GM10248 (cell line): Measurements from ENCODE around the gene ASB16.

Experiments used
- CTCF ChIA-PET: fragments of 300-600 bp; sonication (Branson Sonifier 250); formaldehyde crosslinking; extraction: SDS; loops from one replicate; lab custom pipeline; 2021; ENCODE audit warnings: antibody characterized with exemption; lab: Yijun Ruan, JAX
- POLR2A ChIA-PET: fragments of 350-650 bp; sonication (Branson Sonifier 250); formaldehyde crosslinking; extraction: SDS; loops from one replicate; lab custom pipeline; 2020; ENCODE audit warnings: antibody characterized with exemption; lab: Yijun Ruan, JAX
- DNase-seq: peaks from one replicate; pipeline ENCODE4 v3.0.0; 2012; ENCODE audit errors: extremely low spot score
- CTCF ChIP-seq: IDR thresholded peaks from 2 replicates; pipeline ENCODE4 v1.5.1; 2012; ENCODE audit warnings: mild to moderate bottlenecking, low read depth; ENCODE audit errors: extremely low read depth, missing control alignments, control extremely low read depth

Gene ASB16

GRCh38 chr17:44164476-44164875 is 6.0 kb upstream of the ASB16 start:
- ChIA-PET CTCF (interaction anchor here (1.4 kb wide), 1 partner anchor 8 kb away, joined by 3 read pairs; no protein-coding TSS in a partner anchor), POLR2A (interaction anchor here (0.7 kb wide), 1 partner anchor 22 kb away, joined by 7 read pairs; the partner anchor contains the start of gene TMUB2)
- no peak for DNase-seq
- TF ChIP-seq CTCF = no peak

GRCh38 chr17:44167181-44167861 is 3.2 kb upstream of the ASB16 start:
- CTCF ChIA-PET = interaction anchor here (1.2 to 8.5 kb wide), 9 partner anchors 8 to 224 kb away, joined by 3 to 47 read pairs (median 9); partner anchors contain the start of genes HDAC5, PPY and TMUB2
- TF ChIP-seq CTCF = no peak
- POLR2A ChIA-PET = no interaction called here
- DNase-seq = no peak

GRCh38 chr17:44170135-44170498 is 387 bp upstream of the ASB16 start:
- DNase-seq = no peak
- POLR2A ChIA-PET = no interaction called here
- no peak for TF ChIP-seq CTCF
- CTCF ChIA-PET = interaction anchor here (1.4 to 8.5 kb wide), 2 partner anchors 15 to 44 kb away, joined by 3 to 47 read pairs; partner anchors contain the start of gene TMUB2

GRCh38 chr17:44171931-44172455 is 1.5 kb downstream of the ASB16 start:
- DNase-seq = no peak
- CTCF ChIA-PET = interaction anchor here (1.0 to 8.5 kb wide), 6 partner anchors 8 to 293 kb away, joined by 3 to 47 read pairs (median 4); partner anchors contain the start of gene TMUB2

GRCh38 chr17:44174427-44174826 is 3.9 kb downstream of the ASB16 start:
- POLR2A ChIA-PET = no interaction called here

More at GRCh38 chr17:44171931-44172455, 1.5 kb downstream of the ASB16 start:
- POLR2A ChIA-PET = interaction anchor here (1.2 to 1.3 kb wide), 2 partner anchors 24 to 97 kb away, joined by 3 read pairs; no protein-coding TSS in a partner anchor
- no peak for TF ChIP-seq CTCF

GRCh38 chr17:44176257-44176656 is 5.8 kb downstream of the ASB16 start:
- no peak for DNase-seq

More at GRCh38 chr17:44174427-44174826, 3.9 kb downstream of the ASB16 start:
- no peak for DNase-seq
- no peak for TF ChIP-seq CTCF
- CTCF ChIA-PET = interaction anchor here (8.5 kb wide), 1 partner anchor 10 kb away, joined by 47 read pairs; the partner anchor contains the start of gene TMUB2

More at GRCh38 chr17:44176257-44176656, 5.8 kb downstream of the ASB16 start:
- TF ChIP-seq CTCF = no peak
- ChIA-PET POLR2A (interaction anchor here (0.5 to 0.6 kb wide), 2 partner anchors 8 to 56 kb away, joined by 3 to 5 read pairs; no protein-coding TSS in a partner anchor), CTCF (interaction anchor here (0.9 to 1.5 kb wide), 3 partner anchors 8 to 33 kb away, joined by 3 to 4 read pairs (median 3); no protein-coding TSS in a partner anchor)
